ENCODE measurements around the gene CACNA1H.

Gene CACNA1H

GRCh38 chr16:1168837-1169236 lies 15.9 kb downstream of the CACNA1H start:
- no peak overlapping the region for H3K4me3 ChIP-seq (ENCODE audit: low read length)
- TF ChIP-seq CTCF (conservative IDR thresholded peaks at IDR 0.05; ENCODE audit: low read depth, low read length) = no peak
- no peak for DNase-seq (ENCODE audit: low read depth)

- TF ChIP-seq CTCF (conservative IDR thresholded peaks at IDR 0.05; ENCODE audit: low read depth, low read length) = no peak
Measured at GRCh38 chr16:1169285-1170075, 16.6 kb downstream of the CACNA1H start.

GRCh38 chr16:1170076-1170418 lies 17.1 kb downstream of the CACNA1H start:
- TF ChIP-seq CTCF (conservative IDR thresholded peaks at IDR 0.05; ENCODE audit: low read depth, low read length) = no peak
- no peak overlapping the region for H3K4me3 ChIP-seq (ENCODE audit: low read length)
- no peak for DNase-seq (ENCODE audit: low read depth)

More at GRCh38 chr16:1169285-1170075, 16.6 kb downstream of the CACNA1H start:
- H3K4me3 ChIP-seq (ENCODE audit: low read length) = no peak overlapping the region
- DNase-seq (ENCODE audit: low read depth) = no peak

GRCh38 chr16:1171001-1171400 lies 18.1 kb downstream of the CACNA1H start:
- DNase-seq (ENCODE audit: low read depth) = no peak
- no peak for TF ChIP-seq CTCF (conservative IDR thresholded peaks at IDR 0.05; ENCODE audit: low read depth, low read length)
- no peak overlapping the region for H3K4me3 ChIP-seq (ENCODE audit: low read length)

GRCh38 chr16:1171854-1172428 lies 19.0 kb downstream of the CACNA1H start:
- H3K4me3 ChIP-seq (ENCODE audit: low read length) = no peak overlapping the region
- DNase-seq (ENCODE audit: low read depth) = no peak
- no peak for TF ChIP-seq CTCF (conservative IDR thresholded peaks at IDR 0.05; ENCODE audit: low read depth, low read length)

GRCh38 chr16:1172651-1173050 lies 19.7 kb downstream of the CACNA1H start:
- no peak overlapping the region for H3K4me3 ChIP-seq (ENCODE audit: low read length)
- DNase-seq (ENCODE audit: low read depth) = no peak
- no peak for TF ChIP-seq CTCF (conservative IDR thresholded peaks at IDR 0.05; ENCODE audit: low read depth, low read length)
